ENCODE data around the gene MAP9. TPM values are rescaled to one million over a fixed set of nuclear protein-coding genes. Genes with fewer than 3 reads are reported as not detected.

Gene MAP9
- total RNA-seq, 2 donors from 2014 or later = 2.3 to 6.4 TPM

- Histone ChIP-seq H3K9me3 (no peaks in the 10 kb centered on the region), H3K27me3 (no peaks in the 10 kb centered on the region), H3K27ac (no peak overlapping the region), H3K4me3 (no peak overlapping the region), H3K36me3 (no peaks in the 10 kb centered on the region), H3K4me1 (no peaks in the 10 kb centered on the region), H3K9ac (ENCODE audit: low read depth in 2 of 2, low read length in 2 of 2) (no peak overlapping the region)
- intact Hi-C loops (cut with DNase I) = no loop called here
- TF ChIP-seq, protein P1, sequence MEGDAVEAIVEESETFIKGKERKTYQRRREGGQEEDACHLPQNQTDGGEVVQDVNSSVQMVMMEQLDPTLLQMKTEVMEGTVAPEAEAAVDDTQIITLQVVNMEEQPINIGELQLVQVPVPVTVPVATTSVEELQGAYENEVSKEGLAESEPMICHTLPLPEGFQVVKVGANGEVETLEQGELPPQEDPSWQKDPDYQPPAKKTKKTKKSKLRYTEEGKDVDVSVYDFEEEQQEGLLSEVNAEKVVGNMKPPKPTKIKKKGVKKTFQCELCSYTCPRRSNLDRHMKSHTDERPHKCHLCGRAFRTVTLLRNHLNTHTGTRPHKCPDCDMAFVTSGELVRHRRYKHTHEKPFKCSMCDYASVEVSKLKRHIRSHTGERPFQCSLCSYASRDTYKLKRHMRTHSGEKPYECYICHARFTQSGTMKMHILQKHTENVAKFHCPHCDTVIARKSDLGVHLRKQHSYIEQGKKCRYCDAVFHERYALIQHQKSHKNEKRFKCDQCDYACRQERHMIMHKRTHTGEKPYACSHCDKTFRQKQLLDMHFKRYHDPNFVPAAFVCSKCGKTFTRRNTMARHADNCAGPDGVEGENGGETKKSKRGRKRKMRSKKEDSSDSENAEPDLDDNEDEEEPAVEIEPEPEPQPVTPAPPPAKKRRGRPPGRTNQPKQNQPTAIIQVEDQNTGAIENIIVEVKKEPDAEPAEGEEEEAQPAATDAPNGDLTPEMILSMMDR (IDR thresholded peaks at IDR 0.05) = no peak
- DNase-seq = no peak
These were observed 6.8 kb upstream of the MAP9 start for GRCh38 chr4:155383541-155383940.

DNA sequence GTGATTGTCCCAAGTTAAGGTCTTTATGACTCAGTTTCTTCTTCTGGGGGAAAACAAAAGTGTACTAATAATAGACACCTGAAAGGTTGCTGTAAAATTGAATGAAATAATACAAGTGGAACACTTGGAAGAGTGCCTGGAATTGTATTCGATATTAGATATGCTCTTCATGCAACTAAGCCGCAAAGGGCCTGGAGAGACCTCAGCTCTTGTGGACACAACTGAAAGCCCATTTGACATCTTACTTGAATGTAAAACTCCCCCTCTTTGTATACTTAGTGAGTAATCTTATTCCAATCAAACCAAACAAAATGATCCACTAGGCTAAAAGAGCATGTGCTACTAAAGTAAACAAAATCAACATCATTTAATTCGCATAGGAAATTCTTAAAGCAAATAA lies 511 bp upstream of the MAP9 start:
- H3K27ac ChIP-seq = no peak overlapping the region
- intact Hi-C loops (cut with DNase I) = loop anchor here (10.0 kb wide), 1 partner anchor 572 kb away; no protein-coding TSS in a partner anchor
- no peaks in the 10 kb centered on the region for H3K9me3 ChIP-seq
- H3K9ac ChIP-seq (ENCODE audit: low read depth in 2 of 2, low read length in 2 of 2) = no peak overlapping the region
- no peak overlapping the region for H3K4me3 ChIP-seq
- no peaks in the 10 kb centered on the region for H3K36me3 ChIP-seq
- H3K4me1 ChIP-seq = no peaks in the 10 kb centered on the region
- no peak for DNase-seq
- no peaks in the 10 kb centered on the region for H3K27me3 ChIP-seq
- TF ChIP-seq, protein P1 (IDR thresholded peaks at IDR 0.05) = no peak

GRCh38 chr4:155371432-155372043 lies 5.2 kb downstream of the MAP9 start:
- TF ChIP-seq, protein P1 (IDR thresholded peaks at IDR 0.05) = peak; percentile 37
- intact Hi-C loops (cut with DNase I) = loop anchor here (10.0 kb wide), 1 partner anchor 567 kb away; no protein-coding TSS in a partner anchor
- Histone ChIP-seq H3K4me3 (no peak overlapping the region), H3K27me3 (no peaks in the 10 kb centered on the region), H3K9me3 (no peaks in the 10 kb centered on the region), H3K27ac (no peak overlapping the region), H3K9ac (ENCODE audit: low read depth in 2 of 2, low read length in 2 of 2) (no peak overlapping the region), H3K4me1 (no peaks in the 10 kb centered on the region), H3K36me3 (no peaks in the 10 kb centered on the region)
- no peak for DNase-seq

DNA sequence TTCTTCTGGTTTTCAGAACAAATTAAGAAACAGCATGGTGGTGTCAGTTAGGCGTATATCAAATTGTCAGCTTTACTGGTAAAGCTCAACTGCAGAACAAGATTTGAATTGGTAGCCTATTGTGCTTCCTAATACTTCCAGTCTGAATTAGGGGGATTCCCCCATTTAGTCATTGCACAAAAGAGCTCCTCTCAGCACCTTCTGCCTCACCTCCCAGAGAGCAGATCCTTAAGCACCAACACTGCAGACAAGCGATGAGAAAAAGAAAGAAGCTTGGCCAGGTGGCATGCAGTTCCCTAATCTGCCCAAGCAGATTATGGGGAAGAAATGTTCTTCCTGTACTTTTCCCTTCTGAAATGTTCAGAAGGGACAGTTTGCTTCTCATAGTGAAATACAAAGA lies 9.2 kb downstream of the MAP9 start:
- TF ChIP-seq, protein P1 (IDR thresholded peaks at IDR 0.05) = no peak
- Histone ChIP-seq H3K9ac (ENCODE audit: low read depth in 2 of 2, low read length in 2 of 2) (no peak overlapping the region), H3K4me3 (no peak overlapping the region), H3K27me3 (no peaks in the 10 kb centered on the region), H3K9me3 (no peaks in the 10 kb centered on the region), H3K36me3 (no peaks in the 10 kb centered on the region), H3K4me1 (no peaks in the 10 kb centered on the region), H3K27ac (no peak overlapping the region)
- DNase-seq = no peak
- intact Hi-C loops (cut with DNase I) = loop anchor here (10.0 kb wide), 1 partner anchor 343 kb away; no protein-coding TSS in a partner anchor

DNA sequence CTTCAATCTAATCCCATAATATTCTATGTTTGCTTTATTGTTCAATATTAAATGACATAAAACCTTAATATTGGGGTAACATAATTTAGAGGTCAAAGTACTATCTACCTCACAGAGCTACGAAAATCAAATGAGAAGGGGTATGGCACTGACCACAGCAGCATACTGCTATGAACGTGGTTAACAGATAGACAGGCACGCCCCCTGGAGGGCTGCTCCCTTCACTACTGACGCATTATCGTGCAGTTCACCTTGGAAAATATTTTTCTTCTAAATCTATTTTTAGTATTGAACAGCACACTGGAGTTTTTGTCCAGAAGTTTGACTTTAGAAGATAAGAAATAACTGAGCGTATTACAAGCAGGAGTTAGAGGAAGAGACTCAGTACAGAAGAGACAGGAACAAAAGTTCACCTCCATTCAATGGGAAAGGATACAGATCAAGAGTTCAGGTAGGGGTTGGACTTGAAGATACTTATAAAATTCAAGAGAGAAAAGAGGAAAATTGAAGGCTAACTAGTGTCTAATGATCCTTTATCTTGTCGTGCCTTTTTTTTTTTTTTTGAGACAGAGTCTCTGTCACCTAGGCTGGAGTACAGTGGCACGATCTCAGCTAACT lies 22.7 kb downstream of the MAP9 start:
- Histone ChIP-seq H3K4me3 (no peak overlapping the region), H3K9ac (ENCODE audit: low read depth in 2 of 2, low read length in 2 of 2) (no peak overlapping the region), H3K9me3 (no peaks in the 10 kb centered on the region), H3K27me3 (no peaks in the 10 kb centered on the region), H3K36me3 (no peaks in the 10 kb centered on the region), H3K27ac (no peak overlapping the region), H3K4me1 (no peaks in the 10 kb centered on the region)
- TF ChIP-seq, protein P1 (IDR thresholded peaks at IDR 0.05) = peak; percentile 67
- peak; percentile 61 for DNase-seq
- intact Hi-C loops (cut with DNase I) = loop anchor here (5.0 kb wide), 1 partner anchor 372 kb away; no protein-coding TSS in a partner anchor

Data from colonic mucosa (tissue), 4 donors.